Fibroblast of lung (primary cell): ENCODE results near the gene SNX14. TPM values are rescaled to one million over a fixed set of nuclear protein-coding genes. Genes with fewer than 3 reads are reported as not detected.

Experiments used
- DNase-seq, 2 donors: peaks; one replicate each; pipeline versions ENCODE4 v3.0.0 to v3.0.0-alpha.2; 2010; ENCODE audit warnings: low read depth in 2 of 2
- H2AFZ ChIP-seq: 2 replicates; pipeline ENCODE4 v1.5.1; 2012; ENCODE audit warnings: low read length, control low read depth, inconsistent platforms
- H3K27ac ChIP-seq: 2 replicates; pipeline ENCODE4 v1.5.1; 2011; ENCODE audit warnings: low read length, control low read depth; ENCODE audit not compliant: insufficient read depth
- H3K27me3 ChIP-seq: 2 replicates; pipeline ENCODE4 v1.5.1; 2011; ENCODE audit warnings: mild to moderate bottlenecking, low read length; ENCODE audit not compliant: control insufficient read depth, insufficient read depth
- H3K36me3 ChIP-seq: 2 replicates; pipeline ENCODE4 v1.5.1; 2011; ENCODE audit warnings: low read length; ENCODE audit not compliant: control insufficient read depth, insufficient read depth
- H3K4me1 ChIP-seq: 2 replicates; pipeline ENCODE4 v1.5.1; 2011; ENCODE audit warnings: low read length; ENCODE audit not compliant: control insufficient read depth, insufficient read depth; ENCODE audit errors: extremely low read depth
- H3K4me2 ChIP-seq: 2 replicates; pipeline ENCODE4 v1.5.1; 2011; ENCODE audit warnings: low read length, control low read depth; ENCODE audit not compliant: insufficient read depth; ENCODE audit errors: extremely low read depth
- H3K4me3 ChIP-seq, 4 experiments: fragments of 200-600 bp in 1 of 4; sonication (generic) in 1 of 4; replicated peaks in 1 of 4; 2 replicates each; pipeline ENCODE4 v1.5.1; 2011 to 2016; ENCODE audit warnings: low read length in 4 of 4, low read depth in 3 of 4, mild to moderate bottlenecking in 3 of 4, control low read depth in 2 of 4, inconsistent platforms in 1 of 4, mixed read lengths in 1 of 4; ENCODE audit not compliant: insufficient read depth in 1 of 4; ENCODE audit errors: control extremely low read depth in 1 of 4
- H3K79me2 ChIP-seq: 2 replicates; pipeline ENCODE4 v1.5.1; 2012; ENCODE audit warnings: mild to moderate bottlenecking, low read length, inconsistent platforms; ENCODE audit not compliant: control insufficient read depth, insufficient read depth
- H3K9ac ChIP-seq: 2 replicates; pipeline ENCODE4 v1.5.1; 2011; ENCODE audit warnings: mild to moderate bottlenecking, low read length, control low read depth; ENCODE audit not compliant: insufficient read depth
- H3K9me3 ChIP-seq: 2 replicates; pipeline ENCODE4 v1.5.1; 2012; ENCODE audit warnings: low read depth, low read length; ENCODE audit not compliant: control insufficient read depth, insufficient read depth
- H4K20me1 ChIP-seq: 2 replicates; pipeline ENCODE4 v1.5.1; 2011; ENCODE audit warnings: low read length; ENCODE audit not compliant: control insufficient read depth, insufficient read depth; ENCODE audit errors: extremely low read depth
- EZH2 ChIP-seq: IDR thresholded peaks from 2 replicates; pipeline ENCODE4 v1.5.1; 2012; ENCODE audit warnings: low read length, control low read depth, mild to moderate bottlenecking; ENCODE audit errors: missing control alignments
- polyA plus RNA-seq, 2 donors: library from polyadenylated mRNA; depleted of rRNA in 1 of 2; stranded (reverse) in 1 of 2; unstranded in 1 of 2; fragments of >200 nt; gene quantifications; 2 replicates each; pipeline ENCODE4 v1.2.1, GENCODE V29; 2011 to 2012; ENCODE audit warnings: missing spikeins in 1 of 2
- total RNA-seq: library from RNA; depleted of rRNA; stranded (reverse); fragments of >200 nt; gene quantifications from 2 replicates; pipeline ENCODE4 v1.2.1, GENCODE V29; 2014
- TF ChIP-seq, protein P1 (sequence below), 2 donors: IDR thresholded peaks in 1 of 2; conservative IDR thresholded peaks in 1 of 2; 1 replicate in 1 of 2; 2 replicates in 1 of 2; pipeline ENCODE4 v1.5.1; 2011 to 2012; ENCODE audit warnings: low read length in 2 of 2, control low read depth in 1 of 2, inconsistent platforms in 1 of 2, low read depth in 1 of 2, mild to moderate bottlenecking in 1 of 2

Gene SNX14
- total and polyA plus RNA-seq, 2 donors (not counting 1 experiment from before 2014, with no cell fraction given): 79.7 to 182 TPM

DNA sequence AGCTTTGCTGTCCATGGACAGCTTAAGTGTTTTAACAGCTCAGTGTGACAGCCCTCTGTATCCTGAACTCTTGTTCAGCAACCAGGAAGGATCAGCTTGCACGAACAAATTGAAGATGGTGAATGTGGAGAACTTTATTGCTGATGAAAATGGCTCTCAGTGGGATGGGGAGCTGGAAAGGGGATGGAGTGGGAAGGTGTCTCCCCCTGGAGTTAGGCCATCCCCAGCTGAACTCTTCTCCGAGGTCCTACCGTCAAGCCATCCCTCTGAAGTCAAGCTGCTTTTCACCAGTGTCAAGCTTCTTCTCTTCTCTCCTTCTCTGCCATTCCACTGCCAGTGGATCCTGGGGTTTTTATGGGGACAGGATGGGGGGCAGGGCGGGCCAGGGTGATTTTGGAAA lies 117.1 kb downstream of the SNX14 start:
- H3K9ac ChIP-seq: no peak overlapping the region
- H2AFZ ChIP-seq: no peak overlapping the region
- no peak overlapping the region for H3K27ac ChIP-seq
- H3K79me2 ChIP-seq: peaks cover 10% of the 10 kb centered on the region
- no peaks in the 10 kb centered on the region for H4K20me1 ChIP-seq
- no peaks in the 10 kb centered on the region for H3K9me3 ChIP-seq
- no peak overlapping the region for H3K4me3 ChIP-seq
- no peak for DNase-seq
- TF ChIP-seq EZH2: no peak
- TF ChIP-seq, protein P1, sequence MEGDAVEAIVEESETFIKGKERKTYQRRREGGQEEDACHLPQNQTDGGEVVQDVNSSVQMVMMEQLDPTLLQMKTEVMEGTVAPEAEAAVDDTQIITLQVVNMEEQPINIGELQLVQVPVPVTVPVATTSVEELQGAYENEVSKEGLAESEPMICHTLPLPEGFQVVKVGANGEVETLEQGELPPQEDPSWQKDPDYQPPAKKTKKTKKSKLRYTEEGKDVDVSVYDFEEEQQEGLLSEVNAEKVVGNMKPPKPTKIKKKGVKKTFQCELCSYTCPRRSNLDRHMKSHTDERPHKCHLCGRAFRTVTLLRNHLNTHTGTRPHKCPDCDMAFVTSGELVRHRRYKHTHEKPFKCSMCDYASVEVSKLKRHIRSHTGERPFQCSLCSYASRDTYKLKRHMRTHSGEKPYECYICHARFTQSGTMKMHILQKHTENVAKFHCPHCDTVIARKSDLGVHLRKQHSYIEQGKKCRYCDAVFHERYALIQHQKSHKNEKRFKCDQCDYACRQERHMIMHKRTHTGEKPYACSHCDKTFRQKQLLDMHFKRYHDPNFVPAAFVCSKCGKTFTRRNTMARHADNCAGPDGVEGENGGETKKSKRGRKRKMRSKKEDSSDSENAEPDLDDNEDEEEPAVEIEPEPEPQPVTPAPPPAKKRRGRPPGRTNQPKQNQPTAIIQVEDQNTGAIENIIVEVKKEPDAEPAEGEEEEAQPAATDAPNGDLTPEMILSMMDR (conservative IDR thresholded peaks at IDR 0.05 in 1 of 2, IDR thresholded peaks at IDR 0.05 in 1 of 2; ENCODE audit: low read depth in 1 of 2, low read length in 2 of 2): no peak
- peaks cover 4% of the 10 kb centered on the region for H3K36me3 ChIP-seq
- H3K27me3 ChIP-seq: no peaks in the 10 kb centered on the region
- no peak overlapping the region for H3K4me2 ChIP-seq
- H3K4me1 ChIP-seq: no peaks in the 10 kb centered on the region

DNA sequence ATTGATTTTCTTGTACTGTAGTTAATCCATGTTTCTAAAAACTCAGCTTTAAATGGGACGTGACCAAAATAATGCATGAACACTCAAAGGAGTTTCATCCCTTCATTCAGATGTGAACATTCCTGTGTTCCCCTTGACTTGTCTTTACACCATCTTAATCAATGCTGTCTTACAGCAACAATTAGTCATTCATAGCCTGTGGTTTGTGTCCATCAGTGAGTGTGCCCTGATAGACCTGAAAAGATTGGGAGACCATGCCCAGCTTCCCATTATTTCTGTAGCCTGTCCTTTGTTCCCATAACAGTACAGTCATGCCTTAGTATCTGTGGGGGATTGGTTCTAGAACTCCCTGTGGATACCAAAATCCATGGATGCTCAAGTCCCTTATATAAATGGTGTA lies 119.9 kb downstream of the SNX14 start:
- no peak overlapping the region for H3K9ac ChIP-seq
- DNase-seq: no peak
- H3K9me3 ChIP-seq: no peaks in the 10 kb centered on the region
- H4K20me1 ChIP-seq: no peaks in the 10 kb centered on the region
- TF ChIP-seq, protein P1 (conservative IDR thresholded peaks at IDR 0.05 in 1 of 2, IDR thresholded peaks at IDR 0.05 in 1 of 2; ENCODE audit: low read depth in 1 of 2, low read length in 2 of 2): no peak
- TF ChIP-seq EZH2: no peak
- no peak overlapping the region for H3K4me3 ChIP-seq
- H3K27ac ChIP-seq: no peak overlapping the region
- H3K4me2 ChIP-seq: no peak overlapping the region
- H3K4me1 ChIP-seq: peaks cover 7% of the 10 kb centered on the region
- H3K36me3 ChIP-seq: no peaks in the 10 kb centered on the region
- no peak overlapping the region for H2AFZ ChIP-seq
- H3K79me2 ChIP-seq: peaks cover 19% of the 10 kb centered on the region
- no peaks in the 10 kb centered on the region for H3K27me3 ChIP-seq

DNA sequence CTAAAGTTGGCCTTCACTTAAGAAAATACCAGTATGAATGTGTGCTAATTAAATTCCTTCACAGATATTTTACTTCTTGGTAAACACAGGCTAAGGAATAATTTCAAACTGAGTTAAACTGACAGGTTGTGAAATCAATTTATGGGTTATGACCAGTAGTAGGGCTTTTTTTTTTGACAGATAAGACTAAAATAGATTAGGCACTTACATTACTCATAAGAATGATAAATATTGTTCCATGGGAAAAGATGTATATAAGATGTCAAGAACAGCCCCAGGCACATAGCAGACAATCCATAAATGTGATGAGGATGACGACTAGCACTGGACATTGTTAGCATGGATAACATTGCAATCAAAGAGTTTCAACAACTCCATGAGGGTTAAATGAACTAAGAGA lies 120.9 kb downstream of the SNX14 start:
- TF ChIP-seq EZH2: no peak
- TF ChIP-seq, protein P1 (conservative IDR thresholded peaks at IDR 0.05 in 1 of 2, IDR thresholded peaks at IDR 0.05 in 1 of 2; ENCODE audit: low read depth in 1 of 2, low read length in 2 of 2): no peak
- no peak overlapping the region for H3K9ac ChIP-seq
- H3K4me1 ChIP-seq: peaks cover 7% of the 10 kb centered on the region
- H2AFZ ChIP-seq: no peak overlapping the region
- no peak overlapping the region for H3K4me3 ChIP-seq
- peaks cover 25% of the 10 kb centered on the region for H3K79me2 ChIP-seq
- no peak overlapping the region for H3K27ac ChIP-seq
- H3K27me3 ChIP-seq: no peaks in the 10 kb centered on the region
- DNase-seq: no peak
- H3K9me3 ChIP-seq: no peaks in the 10 kb centered on the region
- no peak overlapping the region for H3K4me2 ChIP-seq
- peaks cover 2% of the 10 kb centered on the region for H3K36me3 ChIP-seq
- no peaks in the 10 kb centered on the region for H4K20me1 ChIP-seq
